RWPE2 (cell line): ENCODE data around the gene IFNA21.

Experiments
- ATAC-seq: fragments of 200-7000 bp; cut with Tn5 transposase; 3 replicates; pipeline ENCODE4 v1.9.1; 2021; ENCODE audit warnings: low read depth
- DNase-seq: peaks from one replicate; pipeline ENCODE4 v3.0.0-alpha.2; 2020; ENCODE audit warnings: low spot score
- H3K27ac ChIP-seq: fragments of 450-650 bp; 2 replicates; pipeline ENCODE4 v1.5.1; 2017; ENCODE audit warnings: mild to moderate bottlenecking; ENCODE audit not compliant: poor library complexity, severe bottlenecking
- H3K27me3 ChIP-seq: fragments of 250-450 bp; sonication (Bioruptor Pico); 2 replicates; pipeline ENCODE4 v1.5.1; 2021; ENCODE audit warnings: mild to moderate bottlenecking, moderate library complexity; ENCODE audit not compliant: insufficient read depth, poor library complexity, severe bottlenecking
- H3K36me3 ChIP-seq: fragments of 250-450 bp; sonication (Bioruptor Pico); 2 replicates; pipeline ENCODE4 v1.5.1; 2020; ENCODE audit warnings: low read depth, mild to moderate bottlenecking, moderate library complexity
- H3K4me1 ChIP-seq: fragments of 250-450 bp; sonication (Bioruptor Pico); 2 replicates; pipeline ENCODE4 v1.5.1; 2021; ENCODE audit warnings: mild to moderate bottlenecking, moderate library complexity; ENCODE audit not compliant: insufficient read depth, poor library complexity, severe bottlenecking
- H3K4me3 ChIP-seq: fragments of 250-450 bp; sonication (Bioruptor Pico); 2 replicates; pipeline ENCODE4 v1.5.1; 2021; ENCODE audit warnings: mild to moderate bottlenecking, moderate library complexity; ENCODE audit not compliant: severe bottlenecking
- H3K9me3 ChIP-seq: fragments of 250-450 bp; sonication (Bioruptor Pico); 2 replicates; pipeline ENCODE4 v1.5.1; 2021; ENCODE audit warnings: mild to moderate bottlenecking, moderate library complexity; ENCODE audit not compliant: severe bottlenecking
- TF ChIP-seq, protein P1 (sequence below): fragments of 450-650 bp; IDR thresholded peaks from one replicate; pipeline ENCODE4 v1.5.1; 2017; ENCODE audit warnings: mild to moderate bottlenecking, moderate library complexity; ENCODE audit not compliant: poor library complexity, severe bottlenecking

IFNA21 gene

DNA sequence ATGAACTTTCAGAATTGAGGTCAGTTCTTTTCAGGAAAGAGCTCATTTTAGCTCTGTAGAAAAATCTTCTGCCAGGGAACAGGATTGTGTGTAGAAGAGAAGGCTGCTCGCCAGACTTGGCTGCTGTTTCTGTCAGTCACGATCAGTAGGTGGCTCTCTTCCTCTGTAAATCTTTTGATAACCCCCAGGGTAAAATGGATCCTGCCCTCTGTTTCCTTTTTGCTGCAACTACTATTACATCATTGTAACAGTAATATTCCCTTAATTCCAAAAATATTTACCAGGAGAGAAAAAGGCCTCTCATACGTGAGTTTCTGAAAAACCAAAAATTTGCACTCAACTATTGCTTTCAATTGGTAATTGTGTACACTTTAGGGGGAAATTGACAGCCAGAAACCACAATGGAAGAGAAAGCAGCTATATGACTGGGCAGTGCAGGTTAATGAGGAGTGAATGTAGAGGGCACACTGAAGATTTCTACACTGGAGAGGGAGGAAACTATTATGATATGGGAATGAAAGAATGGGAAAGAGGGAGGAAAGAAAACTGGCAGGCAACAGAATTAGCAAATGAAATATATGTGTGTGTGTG is 12.3 kb downstream of the IFNA21 start:
- ATAC-seq: peak; percentile 84
- H3K27ac ChIP-seq: no peak overlapping the region
- no peak for DNase-seq
- no peak overlapping the region for H3K4me3 ChIP-seq
- H3K4me1 ChIP-seq: peaks cover 6% of the 10 kb centered on the region
- no peaks in the 10 kb centered on the region for H3K9me3 ChIP-seq
- H3K27me3 ChIP-seq: peaks cover 12% of the 10 kb centered on the region
- no peaks in the 10 kb centered on the region; the same call in 1 of the 2 replicates for H3K36me3 ChIP-seq
- TF ChIP-seq, protein P1, sequence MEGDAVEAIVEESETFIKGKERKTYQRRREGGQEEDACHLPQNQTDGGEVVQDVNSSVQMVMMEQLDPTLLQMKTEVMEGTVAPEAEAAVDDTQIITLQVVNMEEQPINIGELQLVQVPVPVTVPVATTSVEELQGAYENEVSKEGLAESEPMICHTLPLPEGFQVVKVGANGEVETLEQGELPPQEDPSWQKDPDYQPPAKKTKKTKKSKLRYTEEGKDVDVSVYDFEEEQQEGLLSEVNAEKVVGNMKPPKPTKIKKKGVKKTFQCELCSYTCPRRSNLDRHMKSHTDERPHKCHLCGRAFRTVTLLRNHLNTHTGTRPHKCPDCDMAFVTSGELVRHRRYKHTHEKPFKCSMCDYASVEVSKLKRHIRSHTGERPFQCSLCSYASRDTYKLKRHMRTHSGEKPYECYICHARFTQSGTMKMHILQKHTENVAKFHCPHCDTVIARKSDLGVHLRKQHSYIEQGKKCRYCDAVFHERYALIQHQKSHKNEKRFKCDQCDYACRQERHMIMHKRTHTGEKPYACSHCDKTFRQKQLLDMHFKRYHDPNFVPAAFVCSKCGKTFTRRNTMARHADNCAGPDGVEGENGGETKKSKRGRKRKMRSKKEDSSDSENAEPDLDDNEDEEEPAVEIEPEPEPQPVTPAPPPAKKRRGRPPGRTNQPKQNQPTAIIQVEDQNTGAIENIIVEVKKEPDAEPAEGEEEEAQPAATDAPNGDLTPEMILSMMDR: peak; percentile 53

DNA sequence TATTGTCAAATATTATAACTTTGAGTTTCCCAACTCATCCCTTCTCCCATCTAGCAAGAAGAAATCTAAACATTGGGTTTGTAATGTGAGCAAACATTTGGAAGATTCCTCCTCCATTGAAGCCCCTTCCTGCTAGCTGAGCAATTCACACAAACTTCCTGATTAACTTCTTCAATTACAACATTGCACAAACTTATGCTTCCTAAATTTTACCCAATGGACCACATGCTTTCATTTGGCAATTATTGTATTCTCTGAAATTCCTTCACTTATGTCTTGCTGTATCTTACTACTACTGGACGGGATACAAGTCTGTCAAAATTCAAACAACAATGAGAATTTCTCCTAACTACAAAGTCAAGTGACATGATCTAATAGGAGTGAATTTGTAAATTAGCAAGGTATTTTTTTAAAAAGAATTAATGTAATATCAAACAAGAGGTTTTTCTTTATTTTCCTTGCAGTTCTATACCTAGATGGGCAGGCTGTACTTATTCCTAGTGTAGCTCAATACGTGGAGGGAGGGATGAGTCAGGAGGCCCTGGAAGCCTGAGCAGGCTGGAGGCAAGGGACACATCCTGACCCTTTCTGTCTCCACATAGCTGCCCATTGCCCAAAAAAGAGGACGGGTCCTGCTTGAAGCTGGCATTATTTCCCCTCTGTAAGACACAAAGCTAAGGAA is 13.0 kb downstream of the IFNA21 start:
- peak; percentile 78 for ATAC-seq
- H3K27ac ChIP-seq: no peak overlapping the region
- TF ChIP-seq, protein P1: no peak

DNA sequence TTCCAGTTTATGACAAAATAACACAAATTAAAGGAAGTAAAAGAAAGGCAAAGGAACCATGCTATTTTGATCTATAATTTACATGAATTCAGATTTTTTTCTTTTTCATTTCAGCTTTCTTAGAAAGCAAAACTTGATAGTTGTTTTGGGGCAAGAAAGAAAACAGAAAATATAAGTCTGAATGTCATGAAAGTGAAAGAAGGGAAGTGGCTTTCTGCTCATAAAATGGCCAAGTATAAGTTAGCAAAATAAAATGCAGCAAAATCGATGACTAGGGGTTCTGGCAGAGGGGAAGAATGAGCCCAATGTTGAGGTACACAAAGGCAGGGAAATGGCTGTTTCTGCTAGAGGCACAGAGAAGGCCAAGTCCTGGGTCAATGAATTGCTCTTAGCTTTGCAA is 21.9 kb downstream of the IFNA21 start:
- no peaks in the 10 kb centered on the region for H3K4me1 ChIP-seq
- no peak overlapping the region for H3K4me3 ChIP-seq
- H3K9me3 ChIP-seq: peaks cover 6% of the 10 kb centered on the region
- DNase-seq (no peak), ATAC-seq (no peak)
- H3K27ac ChIP-seq: no peak overlapping the region
- no peaks in the 10 kb centered on the region for H3K36me3 ChIP-seq
- TF ChIP-seq, protein P1: no peak
- H3K27me3 ChIP-seq: peaks cover 6% of the 10 kb centered on the region

More for the DNA sequence above, 13.0 kb downstream of the IFNA21 start:
- no peak for DNase-seq
- peaks cover 2% of the 10 kb centered on the region for H3K9me3 ChIP-seq
- peaks cover 12% of the 10 kb centered on the region for H3K27me3 ChIP-seq
- peaks cover 6% of the 10 kb centered on the region for H3K4me1 ChIP-seq
- no peaks in the 10 kb centered on the region; the same call in 1 of the 2 replicates for H3K36me3 ChIP-seq
- no peak overlapping the region for H3K4me3 ChIP-seq

DNA sequence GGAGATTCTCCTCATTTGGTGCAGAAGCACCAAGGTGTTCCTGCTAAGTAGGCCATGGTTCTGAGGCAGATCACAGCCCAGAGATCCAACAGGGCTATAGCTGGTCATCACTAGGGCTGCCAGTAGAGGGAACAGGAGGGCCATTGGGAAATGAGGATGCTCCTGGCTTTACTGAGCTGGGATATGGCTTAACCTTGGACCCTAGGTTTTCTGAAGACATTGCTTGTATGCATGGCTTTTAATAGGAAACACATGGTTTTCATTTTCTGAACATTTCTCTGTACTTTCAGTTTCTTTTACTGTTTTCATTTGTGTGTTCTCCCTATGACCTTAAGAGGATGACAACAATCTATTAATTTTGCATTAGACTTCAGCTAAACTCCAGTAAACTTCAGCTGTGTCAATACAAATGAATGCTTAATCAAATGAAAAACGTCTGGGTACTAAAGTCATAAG is 25.0 kb downstream of the IFNA21 start, which contains the start of gene IFNW1:
TSS of gene IFNW1 (minus strand) at position 406 of the 456 bp plus-strand sequence. CDS start at position 144, 262 bp downstream.
- Histone ChIP-seq H3K4me3 (no peak within 1 kb of the TSS), H3K27ac (no peak within 1 kb of the TSS), H3K4me1 (no peaks in the 10 kb centered on the region), H3K36me3 (no peaks in the 10 kb centered on the region), H3K9me3 (no peaks in the 10 kb centered on the region), H3K27me3 (peaks cover 12% of the 10 kb centered on the region)
- ATAC-seq (peak; percentile 50; the same call in 2 of the 3 replicates), DNase-seq (no peak)
- TF ChIP-seq, protein P1: peak; percentile 7
